HG03196 (cell line): ENCODE measurements around the gene PTRH1.

Experiments used
- ATAC-seq: cut with Tn5 transposase; IDR thresholded peaks from one replicate; pipeline ENCODE4 v1.9.1; 2021; ENCODE audit not compliant: unreplicated experiment

The PTRH1 gene

DNA sequence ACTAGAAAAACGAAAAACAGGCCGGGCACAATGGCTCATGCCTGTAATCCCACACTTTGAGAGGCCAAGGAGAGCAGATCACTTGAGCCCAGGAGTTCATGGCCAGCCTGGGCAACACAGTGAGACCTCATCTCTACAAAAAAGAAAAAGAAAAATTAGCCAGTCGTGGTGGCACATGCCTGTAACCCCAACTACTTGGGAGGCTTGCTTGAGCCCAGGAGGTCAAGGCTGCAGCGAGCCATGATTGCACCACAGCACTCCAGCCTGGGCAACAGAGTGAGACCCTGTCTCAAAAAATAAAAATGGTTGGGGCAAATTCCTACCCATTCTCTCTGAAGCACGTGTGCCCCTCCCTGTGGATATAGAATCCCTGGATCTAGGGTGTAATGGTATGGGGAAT lies 17.1 kb downstream of the PTRH1 start:
- ATAC-seq = no peak

DNA sequence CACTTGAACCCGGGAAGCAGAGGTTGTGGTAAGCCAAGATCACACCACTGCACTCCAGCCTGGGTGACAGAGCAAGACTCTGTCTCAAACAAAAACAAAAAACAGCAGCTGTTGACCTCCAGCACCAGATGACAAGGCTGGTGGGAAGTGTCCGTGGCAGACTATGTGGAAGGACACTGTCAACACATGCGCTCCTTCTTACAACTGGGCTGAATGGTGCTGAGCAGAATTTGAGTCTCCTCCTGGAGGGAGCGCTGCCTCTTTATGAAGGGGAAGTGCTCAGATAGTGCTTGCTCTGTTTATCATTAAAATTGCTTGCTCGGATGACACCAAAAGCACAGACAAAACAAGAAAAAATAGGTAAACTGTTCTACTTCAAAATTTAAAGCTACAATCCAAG lies 17.9 kb downstream of the PTRH1 start:
- no peak for ATAC-seq

DNA sequence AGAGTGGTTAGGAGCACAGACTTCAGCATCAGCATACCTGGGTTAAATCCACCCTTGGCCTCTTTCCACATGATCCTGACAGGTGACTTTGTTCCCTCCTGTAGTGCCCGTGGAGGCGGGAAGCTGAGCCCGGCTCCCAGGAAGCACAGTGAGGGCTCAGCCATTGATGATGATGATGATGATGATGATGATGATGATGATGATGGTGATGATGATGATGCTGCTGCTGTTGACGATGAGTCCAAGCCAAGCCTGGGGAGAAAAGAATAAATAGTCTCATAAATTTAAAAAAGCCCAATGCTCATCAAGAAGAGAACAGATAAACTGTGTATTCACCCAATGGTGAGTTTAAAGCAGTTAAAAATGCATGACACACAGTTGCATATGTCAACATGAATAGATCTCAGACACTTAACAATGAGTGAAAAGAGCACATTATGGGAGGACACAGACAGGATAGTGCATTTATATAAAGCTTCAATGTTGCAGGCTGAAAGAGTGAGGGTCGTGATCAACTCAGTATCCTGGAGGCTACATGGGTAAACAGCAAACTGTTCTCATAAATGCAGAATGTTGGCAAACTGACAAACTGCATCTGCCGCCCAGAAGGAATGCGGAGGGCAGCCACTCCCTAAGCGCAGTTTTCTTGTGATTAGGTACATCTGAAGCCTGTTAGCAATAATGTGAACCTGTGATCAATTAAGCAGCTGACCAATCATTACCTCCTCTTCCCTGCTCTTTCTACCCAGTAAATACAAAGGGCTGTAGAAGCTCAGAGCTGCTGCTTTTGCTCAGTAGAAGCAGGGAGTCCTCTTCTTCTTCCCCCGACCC lies 20.4 kb downstream of the PTRH1 start:
- no peak for ATAC-seq

- ATAC-seq = no peak
These were observed 21.8 kb downstream of the PTRH1 start for GRCh38 chr9:127693697-127694096.

DNA sequence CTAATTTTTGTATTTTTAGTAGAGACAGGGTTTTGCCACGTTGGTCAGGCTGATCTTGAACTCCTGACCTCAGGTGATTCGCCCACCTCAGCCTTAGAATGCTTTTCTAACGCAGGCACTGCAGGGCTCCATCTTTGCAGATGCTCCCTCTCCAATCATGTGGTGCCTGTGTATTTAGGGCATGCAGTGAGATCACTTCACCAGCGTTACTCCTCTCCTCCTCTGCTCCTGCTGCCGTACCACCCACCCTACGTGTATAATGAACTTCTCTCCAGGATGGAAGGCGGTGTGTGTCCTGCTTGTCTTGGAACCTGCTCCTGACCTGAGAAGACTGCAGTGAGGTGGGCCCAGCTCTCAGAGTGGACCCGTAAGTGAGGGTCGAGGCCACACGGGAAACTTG lies 22.3 kb downstream of the PTRH1 start:
- no peak for ATAC-seq

DNA sequence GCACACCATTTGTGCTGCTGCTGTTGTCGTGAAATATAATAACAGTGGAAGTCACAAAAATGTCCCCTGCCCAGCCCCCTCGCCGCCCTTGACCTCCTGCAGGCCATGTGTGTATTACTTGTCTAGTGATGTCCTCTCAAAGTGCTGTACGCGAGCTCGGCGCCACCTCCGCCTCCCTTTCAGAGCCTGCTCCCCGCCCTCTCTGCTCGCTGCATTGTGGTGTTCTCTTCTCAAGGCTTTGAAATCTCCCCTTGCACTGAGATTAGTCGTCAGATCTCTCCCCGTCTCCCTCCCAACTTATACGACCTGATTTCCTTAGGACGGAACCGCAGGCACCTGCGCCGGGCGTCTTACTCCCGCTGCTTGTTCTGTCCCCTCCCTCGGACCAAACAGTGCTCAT lies 23.4 kb downstream of the PTRH1 start:
- no peak for ATAC-seq

- no peak for ATAC-seq
These were observed 24.7 kb downstream of the PTRH1 start for GRCh38 chr9:127690735-127691134.

- ATAC-seq = no peak
These were observed 26.0 kb downstream of the PTRH1 start for GRCh38 chr9:127689329-127690000.

- ATAC-seq = no peak
These were observed 28.7 kb downstream of the PTRH1 start for GRCh38 chr9:127686461-127687393.

GRCh38 chr9:127684576-127684975 lies 30.9 kb downstream of the PTRH1 start:
- ATAC-seq = no peak

DNA sequence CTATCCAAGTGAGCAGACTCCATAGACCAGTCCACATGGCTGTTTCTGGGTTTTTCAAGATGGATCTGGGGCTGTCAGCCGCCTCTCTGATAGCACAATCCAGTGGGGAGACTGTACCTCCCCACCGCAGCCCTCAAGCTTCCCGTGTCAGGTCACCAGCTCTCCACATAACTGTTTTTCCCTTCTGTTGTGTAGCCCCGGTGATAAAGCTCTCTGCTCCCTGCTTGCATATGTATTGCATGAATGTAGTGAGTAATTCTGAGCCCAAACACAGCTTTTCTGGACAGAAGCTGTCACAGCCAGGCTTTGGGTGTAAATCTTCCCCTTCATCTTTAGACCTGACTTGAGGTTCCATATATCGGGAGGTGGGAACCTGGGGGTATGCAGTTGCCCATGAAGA lies 31.7 kb downstream of the PTRH1 start:
- no peak for ATAC-seq

- no peak for ATAC-seq
These were observed 32.9 kb downstream of the PTRH1 start for GRCh38 chr9:127682351-127683136.

GRCh38 chr9:127680846-127681245 lies 34.6 kb downstream of the PTRH1 start:
- no peak for ATAC-seq

DNA sequence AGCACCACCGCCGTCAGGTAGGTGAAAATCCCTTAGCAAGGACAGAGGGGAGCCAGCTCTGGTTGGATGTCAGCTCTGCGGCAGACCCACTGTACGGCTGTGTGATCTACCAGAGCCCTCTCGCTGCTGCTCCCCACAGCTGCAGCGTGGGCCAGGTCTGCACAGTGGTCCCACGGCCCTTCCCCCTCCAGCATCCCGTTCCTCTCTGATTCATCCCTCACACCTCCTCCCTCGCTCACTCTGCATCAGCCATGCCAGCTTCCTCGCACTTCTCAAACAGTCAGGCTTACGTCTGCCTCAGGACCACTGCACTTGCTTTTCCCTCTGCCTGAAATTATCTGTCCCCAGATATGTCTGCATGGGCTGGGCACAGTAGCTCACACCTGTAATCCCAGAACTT lies 35.2 kb downstream of the PTRH1 start:
- ATAC-seq = no peak

DNA sequence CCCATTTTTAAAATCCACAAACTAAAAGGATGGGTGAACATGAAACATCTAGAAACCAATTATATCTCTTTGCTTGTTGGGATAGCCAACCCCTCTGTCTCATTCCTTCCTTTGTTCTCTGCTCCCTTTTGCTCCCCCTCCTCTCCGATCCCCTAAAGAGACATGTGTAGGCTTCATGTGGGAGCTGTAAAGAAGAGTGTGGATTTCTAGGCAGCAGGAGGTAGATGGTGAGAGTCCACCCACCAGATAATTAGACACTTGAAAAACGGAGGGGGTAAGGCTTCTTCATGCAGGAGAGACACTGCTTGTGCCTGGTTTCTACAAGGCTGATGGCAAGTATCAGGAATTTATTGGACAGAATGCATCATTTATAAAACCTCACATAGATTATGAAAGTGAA lies 36.0 kb downstream of the PTRH1 start:
- no peak for ATAC-seq

DNA sequence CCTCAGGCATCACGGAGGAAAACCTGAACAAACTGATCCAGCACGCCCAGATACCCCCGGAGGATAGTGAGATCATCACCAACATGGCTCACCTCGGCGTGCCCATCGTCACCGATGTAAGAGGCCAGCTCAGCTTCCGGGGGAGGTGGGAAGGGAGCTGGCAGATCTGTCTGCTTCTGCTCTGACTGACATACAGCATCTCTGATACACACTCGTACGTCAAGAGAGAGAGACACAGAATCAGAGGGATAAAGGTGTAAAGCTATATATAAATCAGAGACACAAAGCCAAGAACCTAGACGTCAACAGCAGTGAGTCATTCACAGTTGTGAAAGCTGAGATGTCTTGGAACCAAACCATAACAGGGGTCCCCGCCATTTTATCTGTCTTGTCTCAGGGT lies 38.8 kb downstream of the PTRH1 start:
- ATAC-seq = no peak

DNA sequence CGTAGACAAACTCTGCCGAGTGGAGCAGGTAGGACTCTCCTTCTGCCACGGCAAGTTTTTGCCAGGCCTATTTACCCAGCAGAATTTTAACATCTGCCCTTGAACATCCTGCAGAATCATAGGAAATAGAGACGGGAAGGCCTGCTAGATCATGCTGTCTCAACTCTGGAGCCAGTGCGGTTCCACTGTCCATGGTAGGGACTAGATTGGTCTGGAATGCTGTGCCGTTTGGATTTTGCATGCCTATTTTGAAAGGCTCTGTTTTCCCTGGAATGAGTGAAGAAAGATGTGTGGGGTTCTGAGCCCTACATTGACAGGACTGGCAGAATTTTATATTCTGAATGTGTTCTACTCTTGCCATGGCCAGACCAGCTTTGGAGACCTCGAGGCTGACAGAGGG lies 42.2 kb downstream of the PTRH1 start:
- no peak for ATAC-seq

GRCh38 chr9:127667906-127668305 lies 47.6 kb downstream of the PTRH1 start:
- ATAC-seq = no peak

- no peak for ATAC-seq
These were observed 48.2 kb downstream of the PTRH1 start for GRCh38 chr9:127667127-127667844.
